Measurements from ENCODE around the gene FMO2.

- no peak for TF ChIP-seq EZH2 (IDR thresholded peaks at IDR 0.05; ENCODE audit: insufficient read depth, poor library complexity, severe bottlenecking)
- no peak for TF ChIP-seq EZH2phosphoT487 (IDR thresholded peaks at IDR 0.05; ENCODE audit: insufficient read depth, low read depth)
These were observed 18.7 kb upstream of the FMO2 start for GRCh38 chr1:171166361-171166760.

Measured in GM23248 (cell line).